ENCODE results near the gene MEST.

GRCh38 chr7:130463553-130464434 lies 28.1 kb upstream of the MEST start:
- no peak for TF ChIP-seq ZNF70 (CRISPR knock-in tag; IDR thresholded peaks at IDR 0.05)
- no peak for TF ChIP-seq ZFP3 (CRISPR knock-in tag; IDR thresholded peaks at IDR 0.05)
- no peak for TF ChIP-seq ZNF8 (CRISPR knock-in tag; IDR thresholded peaks at IDR 0.05)
- no peak for TF ChIP-seq ARNTL (CRISPR knock-in tag; IDR thresholded peaks at IDR 0.05; ENCODE audit: borderline replicate concordance, low read depth)
- no peak for TF ChIP-seq BACH2 (CRISPR knock-in tag; IDR thresholded peaks at IDR 0.05; ENCODE audit: borderline replicate concordance)
- TF ChIP-seq TOX (CRISPR knock-in tag; IDR thresholded peaks at IDR 0.05; ENCODE audit: borderline replicate concordance) = no peak
- no peak for TF ChIP-seq ESRRG (CRISPR knock-in tag; IDR thresholded peaks at IDR 0.05)
- no peak for TF ChIP-seq PATZ1 (CRISPR knock-in tag; IDR thresholded peaks at IDR 0.05; ENCODE audit: borderline replicate concordance)
- TF ChIP-seq ZC3H10 (CRISPR knock-in tag; IDR thresholded peaks at IDR 0.05) = no peak
- TF ChIP-seq PPARA (CRISPR knock-in tag; IDR thresholded peaks at IDR 0.05; ENCODE audit: borderline replicate concordance) = no peak

Measured in SK-N-SH treated with all-trans-retinoic acid at 6 μM for 48 hours (cell line).